Measurements from ENCODE around the gene LCLAT1.
"Not testable (repeated sequence)": the region's sequence is repeated elsewhere in the genome, so short reads cannot be mapped to it uniquely, and the experiment has no call there.

Gene LCLAT1

GRCh38 chr2:30601375-30601774 is 154.3 kb downstream of the LCLAT1 start:
- DNase-seq (ENCODE audit: low read depth), result no peak

- DNase-seq (ENCODE audit: low read depth), result no peak
These were observed 158.2 kb downstream of the LCLAT1 start for GRCh38 chr2:30605197-30605596.

GRCh38 chr2:30608643-30609042 is 161.6 kb downstream of the LCLAT1 start:
- no peak for DNase-seq (ENCODE audit: low read depth)

DNA sequence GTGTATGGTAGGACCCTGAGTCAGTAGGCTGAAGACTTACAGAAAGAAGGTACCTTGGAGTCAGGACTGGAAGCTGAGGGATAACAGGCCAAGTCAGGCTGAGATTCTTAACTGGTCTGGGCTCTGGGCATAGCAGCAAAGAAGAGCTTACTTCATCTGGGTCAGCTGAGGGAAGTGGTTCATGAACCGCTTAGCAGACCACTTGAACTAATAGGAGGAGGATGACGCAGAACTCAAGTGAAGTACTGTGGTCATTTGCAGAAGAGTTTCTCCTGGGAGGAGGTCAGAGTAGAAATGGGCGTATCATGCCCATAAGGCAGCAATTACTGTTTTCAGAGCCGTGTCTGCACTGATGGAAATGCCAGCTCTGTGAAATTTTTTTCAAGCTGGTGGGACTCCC is 164.5 kb downstream of the LCLAT1 start:
- no peak for DNase-seq (ENCODE audit: low read depth)

DNA sequence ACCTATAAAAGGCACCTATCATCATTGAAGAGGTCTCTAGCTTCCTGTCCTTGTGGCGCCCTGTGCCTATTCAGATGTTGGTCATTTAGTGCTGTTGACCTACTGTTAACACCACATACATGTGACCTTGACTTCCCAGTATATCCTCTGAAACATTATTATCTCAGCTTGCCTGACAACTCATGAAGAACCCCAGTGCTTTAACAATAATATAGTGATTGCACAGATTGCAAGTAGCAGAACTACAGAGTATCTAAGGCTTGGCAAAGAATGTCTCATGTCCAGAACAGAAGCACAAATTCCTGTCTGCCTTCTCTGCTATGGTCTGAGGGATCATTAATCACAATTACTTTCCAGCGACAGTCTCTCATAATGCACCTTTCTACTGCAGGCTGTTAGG is 165.3 kb downstream of the LCLAT1 start:
- DNase-seq (ENCODE audit: low read depth), result no peak

DNA sequence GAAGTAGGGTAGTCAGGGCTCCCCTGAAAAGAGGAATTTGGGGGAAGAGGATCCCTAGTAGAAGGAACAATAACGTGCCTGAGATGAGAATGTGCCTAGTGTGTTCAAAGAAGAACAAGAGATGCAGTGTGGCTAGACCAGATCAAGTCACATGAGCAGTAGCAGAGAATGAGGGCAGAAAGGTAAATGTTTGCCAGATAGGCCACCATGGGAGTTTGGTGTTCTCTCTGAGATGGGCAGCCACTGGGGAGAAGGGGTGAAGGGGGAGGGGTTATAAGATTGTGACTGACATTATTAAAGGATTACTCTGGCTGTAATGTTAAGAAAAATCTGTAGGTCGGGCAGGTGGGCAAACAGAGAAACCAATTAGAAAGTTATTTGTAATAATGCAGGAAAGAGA is 166.0 kb downstream of the LCLAT1 start:
- no peak for DNase-seq (ENCODE audit: low read depth)

GRCh38 chr2:30614227-30614626 is 167.2 kb downstream of the LCLAT1 start:
- not testable (repeated sequence) for DNase-seq (ENCODE audit: low read depth)

GRCh38 chr2:30615926-30616325 is 168.9 kb downstream of the LCLAT1 start:
- DNase-seq (ENCODE audit: low read depth), result no peak

DNA sequence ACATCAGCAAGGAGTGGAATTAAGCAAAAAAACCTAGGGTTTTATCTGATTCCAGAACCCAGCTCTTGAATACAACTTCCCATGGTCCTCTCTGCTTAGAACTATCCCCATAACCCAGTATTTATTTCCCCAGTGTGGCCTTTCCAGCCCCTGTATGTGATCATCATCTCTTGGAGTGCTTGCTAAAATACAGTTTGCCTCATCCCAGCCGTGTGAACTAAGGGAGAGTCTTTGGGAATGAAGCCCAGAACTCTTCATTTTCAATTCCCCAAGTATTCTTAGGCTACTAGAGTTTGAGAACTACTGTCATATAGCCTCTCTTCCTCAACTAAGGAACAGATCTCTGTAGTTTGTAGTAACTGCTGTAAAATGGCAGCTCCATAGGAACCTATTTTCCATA is 173.1 kb downstream of the LCLAT1 start:
- no peak for DNase-seq (ENCODE audit: low read depth)

- no peak for DNase-seq (ENCODE audit: low read depth)
These were observed 174.8 kb downstream of the LCLAT1 start for GRCh38 chr2:30621836-30622235.

DNA sequence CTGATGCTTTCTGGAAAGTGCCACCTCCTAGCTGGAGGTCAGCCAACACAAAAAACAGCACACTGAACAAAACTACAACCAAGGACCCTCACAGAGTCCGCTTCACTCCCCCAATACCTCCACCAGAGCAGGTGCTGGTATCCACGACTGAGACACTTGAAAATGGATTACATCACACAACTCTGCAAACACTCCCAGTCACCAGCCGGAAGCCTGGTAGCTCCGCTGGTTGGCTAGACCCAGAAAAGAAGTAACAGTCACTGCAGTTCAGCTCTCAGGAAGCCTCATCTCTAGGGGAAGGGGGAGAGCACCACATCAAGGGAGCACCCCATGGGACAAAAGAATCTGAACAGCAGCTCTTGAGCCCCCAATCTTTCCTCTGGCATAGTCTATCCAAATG is 175.4 kb downstream of the LCLAT1 start:
- DNase-seq (ENCODE audit: low read depth), result no peak

DNA sequence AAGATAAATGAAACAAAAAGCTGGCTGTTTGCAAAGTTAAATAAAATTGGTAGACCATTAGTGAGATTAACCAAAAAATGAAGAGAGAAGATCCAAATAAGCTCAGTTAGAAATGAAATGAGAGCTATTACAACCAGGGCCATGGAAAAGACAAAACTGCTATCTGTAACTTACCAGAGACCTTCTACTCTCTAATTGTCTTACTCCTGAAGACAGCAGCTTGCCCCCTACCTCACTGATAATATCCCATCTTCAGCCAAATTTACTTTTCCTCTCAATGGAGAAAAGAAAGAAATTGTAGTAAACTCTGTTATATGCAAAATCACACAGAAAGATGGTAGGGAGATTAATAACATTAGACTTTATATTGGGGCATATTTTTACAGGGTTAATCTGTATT is 178.2 kb downstream of the LCLAT1 start:
- DNase-seq (ENCODE audit: low read depth), result no peak

DNA sequence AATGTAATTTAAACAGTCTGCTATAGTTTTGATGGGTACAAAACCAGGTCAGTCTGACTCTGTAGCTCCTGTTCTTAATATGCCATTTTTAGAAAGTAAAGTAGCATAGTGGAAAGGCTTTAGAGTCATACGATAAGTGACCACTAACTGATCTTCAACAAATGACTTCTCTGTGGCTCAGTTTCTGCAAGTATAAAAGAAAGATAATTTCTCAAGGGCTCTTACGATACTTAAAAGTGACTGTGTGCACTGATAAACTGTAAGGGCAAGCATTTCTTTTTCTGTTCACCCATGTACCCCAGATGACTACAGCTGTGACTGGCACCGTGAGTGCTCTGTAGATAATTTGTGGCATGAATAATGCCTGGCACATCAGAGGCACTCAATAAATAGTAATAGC is 178.7 kb downstream of the LCLAT1 start:
- no peak for DNase-seq (ENCODE audit: low read depth)

- DNase-seq (ENCODE audit: low read depth), result no peak
These were observed 179.4 kb downstream of the LCLAT1 start for GRCh38 chr2:30626397-30626796.

DNA sequence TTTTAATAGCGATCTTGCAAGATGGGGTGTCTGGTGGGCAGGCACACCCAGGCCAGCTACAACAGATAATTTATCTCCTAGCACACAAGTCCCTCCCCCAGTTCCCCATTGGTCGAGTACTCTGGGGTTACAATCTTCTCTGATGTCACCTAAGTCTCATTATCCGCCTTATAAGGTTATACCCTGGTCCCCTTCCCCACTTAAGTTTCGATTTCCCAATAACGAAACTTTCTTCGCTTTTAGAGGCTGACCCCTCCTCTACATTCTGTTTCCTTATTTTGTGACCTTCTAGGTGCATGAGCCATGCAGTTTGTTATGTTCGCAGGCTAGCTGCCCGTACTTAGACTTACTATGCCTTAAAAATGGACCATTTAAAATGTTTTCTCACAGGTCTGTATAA is 180.1 kb downstream of the LCLAT1 start:
- DNase-seq (ENCODE audit: low read depth), result no peak

GRCh38 chr2:30628341-30628740 is 181.3 kb downstream of the LCLAT1 start:
- peak; percentile 38 for DNase-seq (ENCODE audit: low read depth)

DNA sequence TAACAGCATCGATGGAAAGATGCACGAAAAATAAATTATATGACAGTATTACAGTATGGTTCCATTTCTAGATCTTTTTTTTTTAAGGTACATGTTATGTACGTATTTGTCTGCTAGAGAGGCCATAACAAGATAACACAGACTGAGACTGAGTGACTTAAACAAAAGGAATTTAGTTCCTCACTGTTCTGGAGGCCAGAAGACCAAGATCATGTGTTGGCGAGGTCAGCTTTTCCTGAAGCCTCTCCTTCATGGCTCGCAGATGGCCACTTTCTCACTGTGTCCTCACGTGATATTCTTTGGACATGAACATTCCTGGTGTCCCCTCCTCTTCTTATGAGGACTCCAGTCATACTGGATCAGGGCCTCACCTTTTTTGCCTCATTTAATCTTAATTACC is 182.8 kb downstream of the LCLAT1 start:
- DNase-seq (ENCODE audit: low read depth), result peak; percentile 65

DNA sequence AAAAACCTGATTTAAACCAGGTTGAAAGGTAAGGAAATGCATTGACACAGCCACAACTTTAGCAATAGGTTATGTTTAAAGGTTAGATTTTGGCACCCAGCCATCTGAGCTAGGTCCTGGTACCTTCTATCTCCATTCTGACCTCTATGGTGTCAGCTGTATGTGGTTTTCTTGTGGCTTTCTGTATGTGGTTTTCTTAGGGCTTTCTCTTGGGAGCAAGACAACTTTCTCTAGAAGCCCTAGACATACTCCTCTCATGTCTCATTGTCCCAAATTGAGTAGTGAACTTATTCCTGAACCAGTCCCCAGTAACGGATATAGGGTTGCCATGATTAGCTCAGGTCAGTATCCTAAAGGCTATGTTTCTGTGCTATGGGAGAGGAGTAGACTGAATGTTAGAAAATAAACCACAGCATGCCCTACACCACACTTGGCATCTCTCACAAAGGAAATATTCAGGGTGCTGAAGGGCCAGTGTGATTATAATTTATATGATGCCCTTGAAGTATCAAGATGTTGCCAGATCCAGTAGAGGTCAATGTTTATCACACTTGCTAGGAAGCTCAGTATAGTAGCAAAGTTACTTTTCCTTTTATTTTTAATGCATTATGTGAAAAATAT is 184.1 kb downstream of the LCLAT1 start:
- DNase-seq (ENCODE audit: low read depth), result peak; percentile 18

DNA sequence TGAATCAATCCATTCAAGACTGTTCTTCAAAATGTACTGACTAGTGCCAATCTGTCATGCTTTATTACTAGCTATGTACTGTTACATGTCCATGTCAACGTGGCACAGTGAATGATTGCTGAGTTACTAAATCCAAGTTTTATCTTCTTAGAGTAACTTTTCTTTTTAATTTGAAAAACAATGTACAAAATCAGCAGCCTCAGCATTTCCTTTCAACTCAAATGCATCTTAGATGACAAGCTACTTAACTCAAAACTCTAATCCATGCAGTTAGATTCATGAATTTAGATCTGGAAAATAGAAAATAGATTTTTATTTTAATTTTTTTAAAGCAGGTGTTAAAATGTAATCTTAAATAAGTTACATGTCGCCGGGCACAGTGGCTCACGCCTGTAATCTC is 186.0 kb downstream of the LCLAT1 start:
- no peak for DNase-seq (ENCODE audit: low read depth)

DNA sequence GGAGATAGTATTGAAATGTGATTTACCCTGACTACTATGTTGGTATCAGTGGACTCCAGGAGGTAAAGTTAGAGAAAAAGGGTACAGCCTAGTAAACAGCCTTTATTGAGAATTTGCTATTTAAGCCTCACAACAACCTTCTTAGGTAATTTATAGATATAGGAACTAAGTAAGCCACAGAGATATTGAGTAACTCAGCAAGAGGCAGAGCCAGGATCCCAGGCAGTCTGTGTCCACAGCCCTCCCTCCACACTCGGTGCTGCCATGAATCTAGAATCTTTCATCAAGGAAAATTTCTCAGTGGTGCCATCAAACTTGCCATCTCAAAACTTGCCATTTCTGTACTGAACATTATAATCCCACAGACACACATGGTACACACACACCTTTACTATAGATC is 189.3 kb downstream of the LCLAT1 start:
- no peak for DNase-seq (ENCODE audit: low read depth)

DNA sequence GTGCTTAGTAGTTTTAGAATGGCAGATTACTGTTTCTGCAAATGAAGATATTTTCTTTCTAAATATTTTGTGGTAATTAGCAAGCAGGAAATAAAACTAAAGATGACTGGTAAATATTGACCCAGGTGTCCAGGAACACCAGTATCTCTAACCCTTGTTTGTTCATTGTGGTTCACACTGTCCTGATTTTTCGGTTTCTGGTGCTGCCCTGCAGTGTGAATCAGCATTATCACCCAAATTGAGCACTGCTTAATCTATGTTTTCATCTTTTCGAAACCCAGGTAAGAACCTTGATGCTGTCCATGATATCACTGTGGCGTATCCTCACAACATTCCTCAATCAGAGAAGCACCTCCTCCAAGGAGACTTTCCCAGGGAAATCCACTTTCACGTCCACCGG is 192.8 kb downstream of the LCLAT1 start:
- no peak for DNase-seq (ENCODE audit: low read depth)

DNA sequence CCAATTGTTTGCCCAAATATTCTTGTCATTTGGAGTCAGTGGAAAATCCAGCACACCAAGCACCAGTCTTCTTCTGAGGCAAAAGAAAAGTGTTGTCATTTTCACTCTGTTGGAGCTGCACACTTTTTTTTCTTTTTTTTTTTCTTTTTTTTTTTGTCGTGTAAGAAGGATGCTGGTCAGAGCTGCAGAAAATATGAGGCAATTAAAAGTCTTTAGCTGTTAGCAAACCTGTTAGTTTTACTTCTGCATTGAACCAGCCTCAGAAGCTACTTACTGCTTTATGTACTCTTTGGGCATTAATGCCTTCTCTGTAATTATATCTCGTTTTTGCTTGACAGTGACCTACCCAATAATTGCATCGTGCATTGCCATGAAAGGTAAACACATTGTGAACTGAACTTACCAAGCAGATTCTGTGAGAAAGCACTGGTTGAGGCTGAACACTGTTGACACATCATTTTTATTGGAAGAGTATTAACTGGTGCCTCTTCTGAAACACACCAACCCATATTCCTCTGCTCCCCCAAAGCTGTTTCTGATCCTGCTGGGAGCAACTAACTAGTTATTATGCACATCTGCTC is 194.8 kb downstream of the LCLAT1 start:
- DNase-seq (ENCODE audit: low read depth), result no peak

GRCh38 chr2:30643013-30643412 is 196.0 kb downstream of the LCLAT1 start:
- DNase-seq (ENCODE audit: low read depth), result not testable (repeated sequence)

DNA sequence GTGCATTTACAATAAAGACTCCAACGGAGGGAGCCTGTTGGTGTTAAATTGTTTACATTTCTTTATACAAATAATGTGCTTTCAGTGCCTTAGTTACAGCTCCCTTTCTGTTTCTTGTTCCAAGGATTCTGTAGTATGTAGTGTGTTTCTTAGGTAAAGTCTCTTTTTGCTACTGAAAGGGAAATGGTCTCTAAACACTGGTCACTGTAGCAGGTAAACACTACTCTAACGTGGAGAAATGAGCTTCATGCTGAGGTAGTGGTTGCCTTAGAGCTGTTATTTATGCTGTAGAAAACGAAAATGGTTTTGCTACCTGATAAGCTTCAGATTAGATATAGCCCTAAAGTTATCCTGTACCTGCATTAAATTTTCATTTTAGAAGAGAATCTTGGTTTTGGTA is 196.6 kb downstream of the LCLAT1 start:
- no peak for DNase-seq (ENCODE audit: low read depth)

Data from non-pigmented ciliary epithelial cell (primary cell).